GM19240 (cell line): ENCODE measurements around the gene POU2AF1.
"Not testable (repeated sequence)": the region's sequence is repeated elsewhere in the genome, so short reads cannot be mapped to it uniquely, and the experiment has no call there.

Experiments used
- DNase-seq: peaks from one replicate; pipeline ENCODE4 v3.0.0; 2011; ENCODE audit warnings: low spot score; ENCODE audit not compliant: insufficient read length

The POU2AF1 gene

DNA sequence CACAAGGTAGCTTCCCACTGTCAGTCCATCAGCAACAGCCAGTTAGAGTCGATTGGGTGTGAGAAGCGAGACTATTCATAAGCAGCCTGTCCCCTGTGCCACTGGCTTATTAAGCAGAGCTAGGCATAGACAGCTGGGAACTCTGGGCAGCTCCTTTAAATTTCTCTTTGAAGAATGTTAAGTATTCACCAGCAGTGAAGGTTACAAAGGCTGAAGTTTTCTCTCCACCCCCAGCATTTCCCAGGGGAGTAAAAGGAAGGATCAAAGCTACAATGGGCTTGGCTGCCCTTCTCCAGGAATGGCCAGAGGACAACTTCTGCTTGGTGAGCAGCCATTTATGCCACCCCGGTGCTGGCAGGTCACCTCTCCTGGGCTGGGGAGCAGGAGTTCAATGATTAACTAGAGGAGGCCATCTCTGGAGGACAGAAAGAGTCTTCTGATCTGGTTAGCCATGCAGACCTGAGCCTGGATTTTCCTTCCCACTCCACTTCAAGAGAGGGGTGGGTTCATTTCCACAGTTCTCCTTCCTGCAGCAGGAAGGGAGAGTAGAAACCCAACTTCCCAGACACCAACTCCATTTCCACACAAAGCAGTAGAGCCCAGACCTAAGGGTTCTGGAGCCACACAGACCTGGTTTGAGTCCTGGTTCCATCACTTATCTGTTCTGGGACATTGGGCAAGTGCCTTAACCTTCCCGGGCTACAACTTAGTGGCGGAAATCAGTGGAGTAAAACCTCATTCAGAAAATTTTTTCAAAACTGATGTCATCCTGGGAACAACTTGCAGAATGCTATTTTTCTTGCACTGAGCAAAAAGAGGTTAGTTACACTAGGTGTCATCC is 58.1 kb downstream of the POU2AF1 start:
- DNase-seq: no peak

DNA sequence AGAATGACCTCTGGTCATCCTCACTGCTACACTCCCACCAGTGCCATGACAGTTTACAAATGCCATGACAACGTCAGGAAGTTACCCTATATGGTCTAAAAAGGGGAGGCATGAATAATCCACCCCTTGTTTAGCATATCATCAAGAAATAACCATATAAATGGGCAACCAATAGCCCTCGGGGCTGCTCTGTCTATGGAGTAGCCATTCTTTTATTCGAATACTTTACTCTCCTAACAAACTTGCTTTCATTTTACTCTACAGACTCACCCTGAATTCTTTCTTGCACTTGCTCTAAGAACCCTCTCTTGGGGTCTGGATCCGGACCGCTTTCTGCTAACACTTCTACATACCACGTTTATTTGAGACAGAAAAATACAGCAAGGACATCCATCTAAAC is 58.9 kb downstream of the POU2AF1 start:
- DNase-seq: not testable (repeated sequence)

GRCh38 chr11:111319296-111319695 is 59.8 kb downstream of the POU2AF1 start:
- DNase-seq: no peak

- DNase-seq: no peak
Observed at GRCh38 chr11:111312076-111312475, 67.0 kb downstream of the POU2AF1 start.

DNA sequence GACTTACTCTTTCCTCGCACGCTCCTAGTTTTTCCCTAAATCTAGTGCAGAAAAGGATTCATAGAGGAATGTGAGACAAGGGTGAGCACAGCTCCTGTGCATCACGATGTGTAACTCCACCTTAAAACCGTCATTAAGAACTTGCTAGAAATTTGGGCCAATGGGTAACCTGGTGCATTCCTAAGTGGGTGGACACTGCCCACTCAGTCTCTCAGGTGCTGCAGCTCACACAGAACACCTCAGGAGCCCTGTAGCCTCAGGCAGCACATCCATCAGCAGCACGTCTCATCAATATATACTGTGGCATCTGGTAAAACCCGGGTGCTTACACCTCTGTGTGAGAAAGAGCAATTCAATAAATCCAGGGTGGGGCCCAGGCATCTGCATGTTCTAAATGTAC is 68.4 kb downstream of the POU2AF1 start:
- no peak for DNase-seq

- DNase-seq: no peak
Observed at GRCh38 chr11:111310088-111310487, 69.0 kb downstream of the POU2AF1 start.

DNA sequence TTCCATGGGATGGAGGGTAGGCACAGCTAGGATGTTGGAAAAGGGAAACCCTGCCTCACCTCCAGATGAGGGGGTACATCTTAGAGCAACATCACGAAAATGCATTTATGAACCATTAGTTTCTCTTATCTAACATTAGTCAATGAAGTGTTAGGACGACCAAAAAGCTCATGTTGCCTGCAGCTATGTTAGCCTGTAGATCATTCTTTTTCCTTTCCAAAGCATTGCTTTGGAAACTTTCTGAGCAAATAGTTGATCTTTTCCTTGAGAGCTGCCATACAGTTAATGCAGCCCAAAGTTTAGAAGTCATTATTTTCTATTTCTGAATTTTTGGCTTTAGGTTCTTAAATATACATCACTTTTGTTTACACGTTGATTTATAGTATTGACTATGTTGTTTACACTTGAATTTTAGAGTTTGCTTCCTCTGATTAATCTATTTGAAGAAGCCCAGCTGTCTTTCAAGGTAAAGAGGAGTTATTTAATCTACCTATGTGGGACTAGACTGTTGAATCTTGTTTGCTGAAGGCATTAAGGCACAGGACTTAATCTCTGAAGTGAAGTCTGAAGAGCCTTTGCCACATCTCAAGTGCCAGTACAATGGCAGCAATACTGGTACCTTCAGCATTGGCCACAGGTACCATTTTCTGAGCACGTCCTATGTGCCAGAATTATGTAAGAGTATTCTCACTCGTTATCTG is 69.7 kb downstream of the POU2AF1 start:
- no peak for DNase-seq

GRCh38 chr11:111308140-111308539 is 70.9 kb downstream of the POU2AF1 start:
- DNase-seq: no peak

GRCh38 chr11:111307472-111308108 is 71.5 kb downstream of the POU2AF1 start:
- DNase-seq: no peak

DNA sequence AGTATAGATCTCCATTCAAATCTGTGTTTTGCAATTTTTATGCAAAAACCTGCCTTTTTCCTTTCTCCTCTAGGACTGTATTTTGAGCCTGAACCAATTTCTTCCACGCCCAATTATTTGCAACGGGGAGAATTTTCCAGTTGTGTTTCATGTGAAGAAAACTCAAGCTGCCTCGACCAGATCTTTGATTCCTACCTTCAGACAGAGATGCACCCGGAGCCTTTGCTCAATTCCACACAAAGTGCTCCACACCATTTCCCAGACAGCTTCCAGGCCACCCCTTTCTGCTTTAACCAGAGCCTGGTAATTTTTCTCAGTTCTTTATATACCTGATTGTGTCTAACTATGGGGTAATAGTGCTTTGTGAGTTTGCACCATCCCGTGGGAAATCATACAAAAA is 72.8 kb downstream of the POU2AF1 start:
- DNase-seq: no peak

DNA sequence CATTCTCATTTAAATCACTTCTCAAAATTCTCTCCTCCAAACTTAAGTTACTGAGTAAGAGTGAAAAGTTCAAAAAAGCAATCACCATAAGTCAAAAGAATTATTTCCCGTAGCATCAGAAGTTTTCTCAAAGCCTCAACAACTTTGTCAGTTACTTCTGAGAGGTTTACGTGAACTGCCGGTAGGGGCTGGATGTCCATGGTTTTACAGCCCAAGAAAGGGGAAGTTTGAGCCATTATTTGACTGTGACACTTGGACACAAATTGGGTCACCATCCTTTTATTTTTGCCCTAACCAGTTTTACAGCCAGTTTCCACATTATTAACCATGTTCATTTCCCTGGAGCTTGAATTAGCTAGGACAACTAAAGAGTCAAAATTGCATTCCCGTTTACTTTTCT is 73.2 kb downstream of the POU2AF1 start:
- no peak for DNase-seq

DNA sequence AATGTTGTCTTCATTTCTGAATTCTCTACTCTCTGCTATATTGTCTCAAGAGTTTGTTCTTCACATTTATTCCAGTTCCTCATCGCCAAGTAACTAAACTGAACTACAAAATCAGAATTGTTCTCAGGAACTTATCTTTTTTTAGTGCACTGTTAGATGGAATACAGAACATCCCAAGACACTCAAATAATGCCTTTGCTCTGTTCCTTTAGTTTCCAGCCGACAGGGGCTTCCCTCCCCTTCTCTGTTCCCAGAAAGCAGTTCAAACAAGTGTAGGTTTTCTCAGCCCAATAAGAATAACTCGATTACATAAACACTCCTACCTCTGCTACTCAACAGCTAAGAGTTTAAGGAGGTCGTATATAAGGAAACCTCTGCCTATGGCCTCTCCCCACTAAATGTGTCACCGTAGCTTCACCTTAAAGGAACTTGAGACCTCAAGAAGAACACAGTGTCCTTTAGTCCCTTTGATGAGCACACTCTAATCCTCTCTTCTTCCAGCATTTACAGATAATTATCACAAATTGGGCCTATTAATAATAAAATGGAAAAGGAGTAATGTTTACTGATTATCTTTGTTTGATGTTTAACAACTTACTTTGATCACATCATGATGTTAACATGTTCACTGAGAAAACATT is 73.8 kb downstream of the POU2AF1 start:
- no peak for DNase-seq

DNA sequence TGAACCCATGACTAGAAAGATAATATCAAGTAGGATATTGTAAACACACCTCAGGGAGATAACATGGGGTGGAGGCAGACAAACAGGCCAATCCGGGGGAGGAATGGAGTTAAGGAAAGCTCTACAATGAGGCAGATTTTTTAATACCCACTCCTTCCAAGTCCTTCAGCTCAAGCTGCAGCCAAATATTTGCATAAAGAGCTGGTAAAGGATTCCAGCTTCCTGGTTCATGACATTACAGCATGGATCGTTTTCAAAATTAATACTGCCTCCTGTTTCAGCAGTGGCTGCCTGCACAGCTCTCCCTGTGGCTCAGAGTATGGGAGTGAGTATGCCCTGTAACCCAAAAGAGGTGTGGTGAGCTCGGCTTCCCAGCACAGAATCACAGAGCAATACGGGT is 75.6 kb downstream of the POU2AF1 start:
- no peak for DNase-seq

DNA sequence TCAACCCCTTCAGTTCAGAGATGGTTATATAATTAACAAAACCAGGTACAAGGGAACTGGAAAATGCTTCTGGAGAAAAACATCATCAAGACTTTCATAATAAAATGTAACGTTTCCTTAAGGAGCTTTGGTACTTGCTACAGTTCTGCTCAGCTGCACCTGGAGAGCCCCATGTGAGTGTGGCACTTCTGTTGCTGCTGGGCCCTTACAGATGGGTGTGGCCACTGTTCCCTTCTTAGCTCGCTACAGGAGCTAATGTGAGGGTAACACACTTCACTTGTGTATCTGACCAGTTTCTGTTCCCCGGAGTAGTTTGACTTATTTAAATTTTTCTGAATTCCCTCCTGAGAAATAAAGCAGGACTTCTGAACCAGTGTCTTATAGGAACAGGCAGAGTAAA is 76.8 kb downstream of the POU2AF1 start:
- DNase-seq: no peak
